Lower leg skin (tissue), 3 donors: ENCODE data around the gene CALML6.

ENCODE experiments used
- CTCF ChIP-seq, 3 donors: fragments of 450-650 bp; IDR thresholded peaks; one replicate each; pipeline ENCODE4 v1.5.1; 2016; ENCODE audit warnings: antibody characterized with exemption in 3 of 3, mild to moderate bottlenecking in 3 of 3, moderate library complexity in 2 of 3
- POLR2A ChIP-seq, 2 donors: fragments of 450-650 bp; IDR thresholded peaks; one replicate each; pipeline ENCODE4 v1.6.1; 2016 to 2017; ENCODE audit warnings: antibody characterized with exemption in 2 of 2, mild to moderate bottlenecking in 1 of 2, moderate library complexity in 1 of 2

- TF ChIP-seq POLR2A (IDR thresholded peaks at IDR 0.05) (no peak), CTCF (IDR thresholded peaks at IDR 0.05) (no peak)
Observed at GRCh38 chr1:1940123-1940425, 25.0 kb downstream of the CALML6 start.
